Measurements from ENCODE around the gene HDAC4. TPM values are rescaled to one million over a fixed set of nuclear protein-coding genes. Genes with fewer than 3 reads are reported as not detected.

The HDAC4 gene
- total RNA-seq, 1 donor from 2014 or later, result 46.2 TPM

DNA sequence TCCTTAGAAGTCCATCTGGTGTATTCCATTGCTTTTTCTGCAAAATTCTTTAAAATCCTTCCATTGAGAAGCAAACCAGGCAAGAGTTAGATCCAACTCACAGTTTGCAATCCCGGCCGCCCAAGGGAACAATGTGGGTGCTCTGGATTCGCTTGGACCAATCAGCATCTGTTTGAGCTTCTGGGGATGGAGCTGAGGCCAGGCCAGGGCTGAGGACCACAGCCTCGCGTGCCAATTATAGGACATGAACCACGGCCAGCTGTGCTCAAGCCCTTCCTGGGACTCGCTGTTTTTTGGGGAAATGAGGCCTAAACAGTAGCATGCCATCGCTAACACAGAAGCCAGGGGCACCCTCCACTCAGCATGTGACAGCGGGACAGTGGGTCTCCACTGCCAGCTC, 270.8 kb downstream of the HDAC4 start:
- Mint-ChIP-seq H3K9me3 (ENCODE audit: low read depth) (no peaks in the 10 kb centered on the region), H3K4me3 (ENCODE audit: low read depth) (no peak overlapping the region), H3K36me3 (ENCODE audit: insufficient read depth) (peaks cover 19% of the 10 kb centered on the region), H3K27me3 (no peaks in the 10 kb centered on the region), H3K4me1 (ENCODE audit: low read depth) (no peaks in the 10 kb centered on the region), H3K27ac (no peak overlapping the region)
- TF ChIP-seq CTCF (IDR thresholded peaks at IDR 0.05; ENCODE audit: unreplicated experiment), result no peak
- DNase-seq (ENCODE audit: low spot score, unreplicated experiment), result no peak

- no peak for DNase-seq (ENCODE audit: low spot score, unreplicated experiment)
- TF ChIP-seq CTCF (IDR thresholded peaks at IDR 0.05; ENCODE audit: unreplicated experiment), result no peak
- H3K27me3 Mint-ChIP-seq, result no peaks in the 10 kb centered on the region
- H3K9me3 Mint-ChIP-seq (ENCODE audit: low read depth), result no peaks in the 10 kb centered on the region
- peak overlapping the region; percentile 89 for H3K27ac Mint-ChIP-seq
- H3K4me3 Mint-ChIP-seq (ENCODE audit: low read depth), result no peak overlapping the region
- no peaks in the 10 kb centered on the region for H3K4me1 Mint-ChIP-seq (ENCODE audit: low read depth)
- H3K36me3 Mint-ChIP-seq (ENCODE audit: insufficient read depth), result peaks cover 21% of the 10 kb centered on the region
These were observed 271.5 kb downstream of the HDAC4 start for GRCh38 chr2:239129147-239129920.

GRCh38 chr2:239128706-239129105, 272.1 kb downstream of the HDAC4 start:
- H3K27ac Mint-ChIP-seq, result peak overlapping the region; percentile 89
- TF ChIP-seq CTCF (IDR thresholded peaks at IDR 0.05; ENCODE audit: unreplicated experiment), result no peak
- DNase-seq (ENCODE audit: low spot score, unreplicated experiment), result no peak
- no peaks in the 10 kb centered on the region for H3K9me3 Mint-ChIP-seq (ENCODE audit: low read depth)
- H3K4me3 Mint-ChIP-seq (ENCODE audit: low read depth), result no peak overlapping the region
- H3K36me3 Mint-ChIP-seq (ENCODE audit: insufficient read depth), result peaks cover 18% of the 10 kb centered on the region
- H3K27me3 Mint-ChIP-seq, result no peaks in the 10 kb centered on the region
- no peaks in the 10 kb centered on the region for H3K4me1 Mint-ChIP-seq (ENCODE audit: low read depth)

GRCh38 chr2:239127513-239127912, 273.3 kb downstream of the HDAC4 start:
- no peak for DNase-seq (ENCODE audit: low spot score, unreplicated experiment)
- no peaks in the 10 kb centered on the region for H3K9me3 Mint-ChIP-seq (ENCODE audit: low read depth)
- no peak overlapping the region for H3K4me3 Mint-ChIP-seq (ENCODE audit: low read depth)
- no peaks in the 10 kb centered on the region for H3K27me3 Mint-ChIP-seq
- H3K36me3 Mint-ChIP-seq (ENCODE audit: insufficient read depth), result peaks cover 12% of the 10 kb centered on the region
- no peak for TF ChIP-seq CTCF (IDR thresholded peaks at IDR 0.05; ENCODE audit: unreplicated experiment)
- no peak overlapping the region for H3K27ac Mint-ChIP-seq
- H3K4me1 Mint-ChIP-seq (ENCODE audit: low read depth), result no peaks in the 10 kb centered on the region

- no peaks in the 10 kb centered on the region for H3K9me3 Mint-ChIP-seq (ENCODE audit: low read depth)
- no peaks in the 10 kb centered on the region for H3K4me1 Mint-ChIP-seq (ENCODE audit: low read depth)
- no peak for TF ChIP-seq CTCF (IDR thresholded peaks at IDR 0.05; ENCODE audit: unreplicated experiment)
- no peak overlapping the region for H3K27ac Mint-ChIP-seq
- H3K4me3 Mint-ChIP-seq (ENCODE audit: low read depth), result no peak overlapping the region
- no peak for DNase-seq (ENCODE audit: low spot score, unreplicated experiment)
- no peaks in the 10 kb centered on the region for H3K27me3 Mint-ChIP-seq
- peaks cover 13% of the 10 kb centered on the region for H3K36me3 Mint-ChIP-seq (ENCODE audit: insufficient read depth)
These were observed 274.8 kb downstream of the HDAC4 start for GRCh38 chr2:239125726-239126675.
